Naive thymus-derived CD4-positive, alpha-beta T cell (primary cell): ENCODE results near the gene WNT10A. TPM values are rescaled to one million over a fixed set of nuclear protein-coding genes. Genes with fewer than 3 reads are reported as not detected.

Experiments used
- ATAC-seq: fragments of 150-1000 bp; cut with Tn5 transposase; 2 replicates; pipeline ENCODE4 v1.10.0; 2021; ENCODE audit warnings: mild to moderate bottlenecking, moderate library complexity
- CTCF ChIA-PET: fragments of 350-600 bp; sonication (Branson Sonifier 250); formaldehyde crosslinking; loops from one replicate; lab custom pipeline; 2021; ENCODE audit warnings: antibody characterized with exemption; lab: Charles Lee
- POLR2A ChIA-PET: fragments of 350-600 bp; sonication (Branson Sonifier 250); formaldehyde crosslinking; loops from one replicate; lab custom pipeline; 2021; ENCODE audit warnings: antibody characterized with exemption, inconsistent platforms; lab: Charles Lee
- DNase-seq, 9 donors: peaks; one replicate each; pipeline versions ENCODE4 v3.0.0 to v3.0.0-alpha.2; 2020 to 2022; ENCODE audit warnings: mixed read lengths in 1 of 9
- H3K27ac ChIP-seq: one replicate; pipeline ENCODE4 v1.7.0; 2013; ENCODE audit warnings: mild to moderate bottlenecking, low read depth, low read length, moderate library complexity
- H3K27me3 ChIP-seq, 2 donors: one replicate each; pipeline ENCODE4 v1.7.0; 2013; ENCODE audit warnings: low read length in 2 of 2, mild to moderate bottlenecking in 2 of 2, moderate library complexity in 2 of 2; ENCODE audit not compliant: control insufficient read depth in 2 of 2, insufficient read depth in 2 of 2
- H3K36me3 ChIP-seq, 3 experiments: 1 replicate in 2 of 3; 2 replicates in 1 of 3; pipeline ENCODE4 v1.7.0; 2013; ENCODE audit warnings: low read length in 3 of 3, mild to moderate bottlenecking in 3 of 3, moderate library complexity in 1 of 3; ENCODE audit not compliant: insufficient read depth in 3 of 3, control insufficient read depth in 2 of 3
- H3K4me1 ChIP-seq, 2 donors: one replicate each; pipeline ENCODE4 v1.7.0; 2013; ENCODE audit warnings: low read length in 2 of 2, mild to moderate bottlenecking in 2 of 2, moderate library complexity in 1 of 2; ENCODE audit not compliant: control insufficient read depth in 2 of 2, insufficient read depth in 2 of 2
- H3K4me3 ChIP-seq: 2 replicates; pipeline ENCODE4 v1.7.0; 2013; ENCODE audit warnings: mild to moderate bottlenecking, low read length
- H3K9me3 ChIP-seq, 3 experiments: 1 replicate in 2 of 3; 2 replicates in 1 of 3; pipeline ENCODE4 v1.7.0; 2013; ENCODE audit warnings: low read length in 3 of 3; ENCODE audit not compliant: control insufficient read depth in 2 of 3
- H3K27ac Mint-ChIP-seq, 9 donors: one replicate each; pipeline ENCODE4 v1.8.0; 2020 to 2022; ENCODE audit warnings: mixed read lengths in 9 of 9, mild to moderate bottlenecking in 8 of 9, moderate library complexity in 5 of 9, inconsistent platforms in 2 of 9
- H3K27me3 Mint-ChIP-seq, 5 donors: one replicate each; pipeline ENCODE4 v1.8.0; 2021 to 2022; ENCODE audit warnings: mixed read lengths in 5 of 5, mild to moderate bottlenecking in 1 of 5
- H3K36me3 Mint-ChIP-seq, 5 donors: one replicate each; pipeline ENCODE4 v1.8.0; 2020 to 2022; ENCODE audit warnings: mixed read lengths in 5 of 5, mild to moderate bottlenecking in 3 of 5, inconsistent platforms in 1 of 5
- H3K4me1 Mint-ChIP-seq, 7 donors: one replicate each; pipeline ENCODE4 v1.8.0; 2020 to 2022; ENCODE audit warnings: mixed read lengths in 7 of 7, mild to moderate bottlenecking in 3 of 7, inconsistent platforms in 1 of 7
- H3K4me3 Mint-ChIP-seq, 10 donors: one replicate each; pipeline ENCODE4 v1.8.0; 2020 to 2022; ENCODE audit warnings: mild to moderate bottlenecking in 10 of 10, mixed read lengths in 10 of 10, moderate library complexity in 6 of 10, inconsistent platforms in 2 of 10
- H3K9me3 Mint-ChIP-seq, 11 donors: one replicate each; pipeline ENCODE4 v1.8.0; 2020 to 2022; ENCODE audit warnings: mixed read lengths in 11 of 11, mild to moderate bottlenecking in 4 of 11, inconsistent platforms in 1 of 11, moderate library complexity in 1 of 11
- intact Hi-C, 2 donors: fragments of 100-400 bp; cut with micrococcal nuclease; formaldehyde crosslinking; loops; one replicate each; pipeline ENCODE4 v1.15.1; 2023
- polyA plus RNA-seq, 2 donors: library from polyadenylated mRNA; unstranded; fragments of 300-500 nt; fragmentation: Illumina TruSeq; gene quantifications; one replicate each; pipeline ENCODE4 v1.2.3, GENCODE V29; 2021
- total RNA-seq, 6 experiments: library from RNA in 5 of 6; stranded (reverse) in 5 of 6; gene quantifications; 1 replicate in 5 of 6; 2 replicates in 1 of 6; pipeline ENCODE4 v1.2.3 and lab custom pipeline; 2021 to 2026

WNT10A gene
- total and polyA plus RNA-seq, 7 experiments from 2014 or later, result 0.19 to 4.2 (median 2.8) TPM

DNA sequence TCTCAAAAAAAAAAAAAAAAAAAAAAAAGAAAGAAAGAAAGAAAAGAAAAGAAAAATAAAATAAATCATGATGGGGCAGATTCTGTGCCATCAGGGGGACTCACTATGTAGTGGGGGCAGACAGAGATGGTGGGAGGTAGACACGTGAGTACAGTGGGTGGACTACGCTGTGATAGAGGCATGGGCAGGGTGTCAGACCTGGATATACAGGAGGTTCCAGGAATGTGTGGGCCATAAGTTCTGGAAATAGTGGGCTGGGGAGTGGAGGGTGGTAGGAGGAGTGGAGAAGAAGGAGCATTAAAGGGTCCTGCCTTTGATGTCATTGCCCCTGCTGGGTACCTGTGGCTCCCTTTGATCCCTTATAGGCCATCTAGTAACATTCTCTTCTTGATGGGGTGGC is 29.9 kb upstream of the WNT10A start:
- Mint-ChIP-seq H3K4me3 (no peak overlapping the region), H3K9me3 (peaks cover 0 to 4% (median 0%) of the 10 kb centered on the region in 11 donors), H3K27ac (no peak overlapping the region), H3K27me3 (peaks cover 39 to 52% (median 46%) of the 10 kb centered on the region in 5 donors), H3K36me3 (peaks cover 0 to 4% (median 0%) of the 10 kb centered on the region in 5 donors), H3K4me1 (peaks cover 0 to 11% (median 3%) of the 10 kb centered on the region in 7 donors)
- no peak for ATAC-seq
- Histone ChIP-seq H3K4me1 (no peaks in the 10 kb centered on the region), H3K4me3 (no peak overlapping the region), H3K27ac (no peak overlapping the region), H3K9me3 (no peaks in the 10 kb centered on the region), H3K27me3 (peaks cover 5% of the 10 kb centered on the region in 2 donors), H3K36me3 (no peaks in the 10 kb centered on the region)
- intact Hi-C loops, result no loop called here
- POLR2A ChIA-PET, result no interaction called here
- CTCF ChIA-PET, result interaction anchor here (0.6 to 4.7 kb wide), 4 partner anchors 47 to 887 kb away, joined by 4 to 39 read pairs (median 6); no protein-coding TSS in a partner anchor
- no peak for DNase-seq

GRCh38 chr2:218851286-218851685 is 29.4 kb upstream of the WNT10A start:
- Histone ChIP-seq H3K27ac (no peak overlapping the region), H3K36me3 (no peaks in the 10 kb centered on the region), H3K27me3 (peaks cover 5% of the 10 kb centered on the region in 2 donors), H3K4me1 (no peaks in the 10 kb centered on the region), H3K4me3 (no peak overlapping the region), H3K9me3 (no peaks in the 10 kb centered on the region)
- CTCF ChIA-PET, result interaction anchor here (0.6 to 4.7 kb wide), 5 partner anchors 25 to 887 kb away, joined by 4 to 39 read pairs (median 6); no protein-coding TSS in a partner anchor
- intact Hi-C loops, result no loop called here
- H3K9me3 Mint-ChIP-seq, result peaks cover 0 to 4% (median 0%) of the 10 kb centered on the region in 11 donors
- H3K4me3 Mint-ChIP-seq, result no peak overlapping the region
- peaks cover 44 to 57% (median 50%) of the 10 kb centered on the region in 5 donors for H3K27me3 Mint-ChIP-seq
- H3K4me1 Mint-ChIP-seq, result peaks cover 0 to 11% (median 3%) of the 10 kb centered on the region in 7 donors
- no peak overlapping the region for H3K27ac Mint-ChIP-seq
- no peak for ATAC-seq
- POLR2A ChIA-PET, result interaction anchor here (1.5 kb wide), 1 partner anchor 46 kb away, joined by 6 read pairs; no protein-coding TSS in a partner anchor
- peaks cover 0 to 4% (median 0%) of the 10 kb centered on the region in 5 donors for H3K36me3 Mint-ChIP-seq
- DNase-seq, result no peak

GRCh38 chr2:218852911-218853667 is 27.6 kb upstream of the WNT10A start:
- Mint-ChIP-seq H3K4me3 (no peak overlapping the region), H3K27ac (peak overlapping the region in 1 of 9 donors; percentile 24), H3K27me3 (peaks cover 59 to 71% (median 65%) of the 10 kb centered on the region in 5 donors), H3K9me3 (no peaks in the 10 kb centered on the region), H3K36me3 (no peaks in the 10 kb centered on the region), H3K4me1 (peaks cover 0 to 10% (median under 1%) of the 10 kb centered on the region in 7 donors)
- H3K27me3 ChIP-seq, result peaks cover 9% of the 10 kb centered on the region in 2 donors
- peak; percentile 87 for ATAC-seq
- no peak overlapping the region for H3K27ac ChIP-seq
- no peaks in the 10 kb centered on the region for H3K4me1 ChIP-seq
- CTCF ChIA-PET, result interaction anchor here (0.5 to 4.7 kb wide), 3 partner anchors 45 to 270 kb away, joined by 3 to 39 read pairs (median 3); no protein-coding TSS in a partner anchor
- DNase-seq, result peak; percentile 21 to 60 (median 56)
- no peaks in the 10 kb centered on the region for H3K36me3 ChIP-seq
- POLR2A ChIA-PET, result no interaction called here
- no peaks in the 10 kb centered on the region for H3K9me3 ChIP-seq
- intact Hi-C loops, result loop anchor here (1.0 to 2.0 kb wide), 7 partner anchors 23 to 302 kb away; no protein-coding TSS in a partner anchor
- no peak overlapping the region for H3K4me3 ChIP-seq

DNA sequence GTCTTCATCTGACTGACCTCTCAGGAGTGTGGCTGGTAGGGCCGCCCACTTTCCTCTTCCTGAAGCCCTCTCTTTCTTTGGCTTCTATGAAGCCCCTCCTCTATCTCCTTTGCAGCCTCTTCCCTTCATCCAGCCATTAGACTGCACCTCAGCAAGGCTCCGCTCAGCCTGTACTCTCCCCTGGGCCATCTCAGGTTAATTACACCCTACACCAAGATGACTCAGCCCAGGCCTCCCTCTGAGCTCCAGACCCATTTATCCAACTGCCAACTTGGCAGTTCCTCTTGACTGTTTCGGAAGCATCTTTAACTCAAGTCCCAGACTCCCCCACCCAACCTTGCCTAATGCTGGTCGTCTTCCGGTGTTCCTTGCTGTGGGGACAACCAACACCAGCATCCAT is 26.9 kb upstream of the WNT10A start:
- Mint-ChIP-seq H3K27ac (no peak overlapping the region), H3K4me3 (no peak overlapping the region), H3K9me3 (no peaks in the 10 kb centered on the region), H3K27me3 (peaks cover 65 to 77% (median 71%) of the 10 kb centered on the region in 5 donors), H3K36me3 (no peaks in the 10 kb centered on the region), H3K4me1 (peaks cover 0 to 10% (median 4%) of the 10 kb centered on the region in 7 donors)
- ATAC-seq (no peak), DNase-seq (peak in 1 of 9 donors; percentile 20)
- intact Hi-C loops, result loop anchor here (1.0 to 2.0 kb wide), 7 partner anchors 23 to 302 kb away; no protein-coding TSS in a partner anchor
- Histone ChIP-seq H3K36me3 (no peaks in the 10 kb centered on the region), H3K4me1 (peaks cover 0 to 2% of the 10 kb centered on the region in 2 donors), H3K27me3 (peaks cover 10 to 16% of the 10 kb centered on the region in 2 donors), H3K27ac (no peak overlapping the region), H3K9me3 (no peaks in the 10 kb centered on the region), H3K4me3 (no peak overlapping the region)
- POLR2A ChIA-PET, result no interaction called here
- CTCF ChIA-PET, result interaction anchor here (0.5 to 4.7 kb wide), 4 partner anchors 45 to 271 kb away, joined by 3 to 39 read pairs (median 3); no protein-coding TSS in a partner anchor

DNA sequence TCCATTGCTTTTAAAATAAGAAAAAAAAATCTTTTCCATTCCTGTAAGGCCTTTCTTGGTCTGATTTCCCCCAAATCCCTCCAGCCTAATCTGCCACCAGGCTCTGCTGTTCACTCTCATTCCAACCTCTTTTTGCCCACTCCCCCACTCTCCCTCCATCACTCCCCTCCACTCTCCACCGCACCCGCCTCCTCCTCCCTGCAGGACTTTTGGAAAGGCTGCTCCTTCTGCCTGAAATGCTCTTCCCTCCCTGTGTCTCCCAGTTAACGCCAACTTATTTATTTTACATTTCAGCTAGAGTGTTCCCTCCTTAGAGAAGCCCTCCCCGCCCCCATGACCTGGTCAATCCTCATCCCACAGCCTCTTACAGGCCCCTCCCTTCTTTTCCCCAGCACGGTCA is 25.8 kb upstream of the WNT10A start:
- Mint-ChIP-seq H3K36me3 (no peaks in the 10 kb centered on the region), H3K9me3 (no peaks in the 10 kb centered on the region), H3K4me1 (peaks cover 5 to 16% (median 6%) of the 10 kb centered on the region in 7 donors), H3K4me3 (no peak overlapping the region), H3K27ac (no peak overlapping the region), H3K27me3 (peaks cover 69 to 81% (median 77%) of the 10 kb centered on the region in 5 donors)
- no peaks in the 10 kb centered on the region for H3K9me3 ChIP-seq
- H3K27me3 ChIP-seq, result peaks cover 10 to 22% of the 10 kb centered on the region in 2 donors
- peaks cover under 1 to 8% of the 10 kb centered on the region in 2 donors for H3K4me1 ChIP-seq
- POLR2A ChIA-PET, result no interaction called here
- H3K4me3 ChIP-seq, result no peak overlapping the region
- CTCF ChIA-PET, result interaction anchor here (1.5 to 1.6 kb wide), 3 partner anchors 15 to 141 kb away, joined by 3 to 5 read pairs (median 4); no protein-coding TSS in a partner anchor
- H3K27ac ChIP-seq, result no peak overlapping the region
- DNase-seq (no peak), ATAC-seq (no peak)
- intact Hi-C loops, result no loop called here
- H3K36me3 ChIP-seq, result no peaks in the 10 kb centered on the region

DNA sequence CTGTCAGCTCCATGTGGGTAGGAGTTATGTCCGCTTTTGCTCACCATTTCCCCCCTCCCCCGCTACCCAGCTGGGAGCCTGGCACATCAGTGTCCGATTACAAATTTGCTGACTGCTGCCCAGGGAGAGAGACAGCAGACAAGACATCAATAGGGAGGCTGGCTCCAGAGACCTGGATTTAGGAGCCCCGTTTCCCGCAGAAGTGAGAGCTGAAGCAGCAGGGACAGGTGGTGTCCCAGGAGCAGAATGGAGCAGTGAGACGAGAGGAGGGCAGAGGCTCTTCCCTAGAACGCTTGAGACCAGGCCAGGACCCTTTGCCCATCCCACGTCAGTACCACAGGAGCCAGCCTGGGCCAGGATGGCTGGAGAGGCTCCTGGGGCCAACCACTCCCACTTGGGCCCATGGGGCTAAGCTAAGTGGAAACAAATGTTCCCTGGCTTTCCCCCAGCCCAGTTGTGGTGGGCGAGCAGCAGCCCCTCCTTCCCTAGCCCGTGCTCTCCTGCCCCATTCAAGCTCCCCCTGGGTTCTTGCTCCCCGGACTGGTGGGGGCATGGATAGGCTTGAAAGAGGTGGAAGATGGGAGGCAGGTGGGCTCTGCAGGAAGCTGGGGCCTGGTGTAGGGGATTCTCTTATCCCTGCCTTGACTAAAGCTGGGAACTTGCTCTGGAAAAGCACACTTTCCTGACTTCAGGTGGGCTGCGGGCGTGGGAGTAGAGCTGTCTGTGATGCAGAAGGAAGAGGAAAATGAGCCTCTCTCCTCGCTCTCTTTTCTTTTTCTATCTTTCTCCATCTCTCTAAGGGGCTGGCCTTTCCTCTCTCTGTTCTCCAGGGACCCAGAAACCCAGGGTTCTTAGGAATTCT is 25.1 kb upstream of the WNT10A start:
- Histone ChIP-seq H3K36me3 (no peaks in the 10 kb centered on the region), H3K27me3 (peaks cover 10 to 28% of the 10 kb centered on the region in 2 donors), H3K4me3 (no peak overlapping the region), H3K4me1 (peaks cover 6 to 15% of the 10 kb centered on the region in 2 donors), H3K27ac (no peak overlapping the region), H3K9me3 (no peaks in the 10 kb centered on the region)
- H3K27ac Mint-ChIP-seq, result no peak overlapping the region
- DNase-seq (no peak), ATAC-seq (no peak)
- ChIA-PET POLR2A (no interaction called here), CTCF (interaction anchor here (0.6 to 1.6 kb wide), 4 partner anchors 15 to 337 kb away, joined by 3 to 5 read pairs (median 4); no protein-coding TSS in a partner anchor)
- H3K4me3 Mint-ChIP-seq, result no peak overlapping the region
- intact Hi-C loops, result no loop called here
- peaks cover 68 to 84% (median 80%) of the 10 kb centered on the region in 5 donors for H3K27me3 Mint-ChIP-seq
- H3K9me3 Mint-ChIP-seq, result no peaks in the 10 kb centered on the region
- no peaks in the 10 kb centered on the region for H3K36me3 Mint-ChIP-seq
- peaks cover 10 to 21% (median 13%) of the 10 kb centered on the region in 7 donors for H3K4me1 Mint-ChIP-seq
